Stimulated activated memory B cell treated with anti-CD40 and anti-IgM and Interleukin-4, amounts not matched to agents 10 μg/mL and 1 μg/mL and 100 μg/mL, for 72 hours (primary cell): ENCODE results near the gene PCDHGC4.

Experiments used
- ATAC-seq: fragments of 150-1000 bp; cut with Tn5 transposase; 2 replicates; pipeline ENCODE4 v1.10.0; 2021
- H3K27ac Mint-ChIP-seq: one replicate; pipeline ENCODE4 v1.8.0; 2022; ENCODE audit warnings: mild to moderate bottlenecking, mixed read lengths
- H3K27me3 Mint-ChIP-seq: one replicate; pipeline ENCODE4 v1.8.0; 2022; ENCODE audit warnings: mixed read lengths
- H3K36me3 Mint-ChIP-seq: one replicate; pipeline ENCODE4 v1.8.0; 2022; ENCODE audit warnings: mixed read lengths
- H3K4me1 Mint-ChIP-seq: one replicate; pipeline ENCODE4 v1.8.0; 2022; ENCODE audit warnings: mixed read lengths
- H3K4me3 Mint-ChIP-seq: one replicate; pipeline ENCODE4 v1.8.0; 2022; ENCODE audit warnings: mild to moderate bottlenecking, moderate library complexity, mixed read lengths
- H3K9me3 Mint-ChIP-seq: one replicate; pipeline ENCODE4 v1.8.0; 2022; ENCODE audit warnings: mixed read lengths

PCDHGC4 gene

GRCh38 chr5:141485321-141486055, 658 bp downstream of the PCDHGC4 start:
- no peak overlapping the region for H3K27ac Mint-ChIP-seq
- H3K27me3 Mint-ChIP-seq, result peaks cover 88% of the 10 kb centered on the region
- no peak for ATAC-seq
- no peaks in the 10 kb centered on the region for H3K9me3 Mint-ChIP-seq
- H3K4me1 Mint-ChIP-seq, result peaks cover 16% of the 10 kb centered on the region
- H3K4me3 Mint-ChIP-seq, result no peak overlapping the region
- no peaks in the 10 kb centered on the region for H3K36me3 Mint-ChIP-seq

- Mint-ChIP-seq H3K27me3 (peaks cover 88% of the 10 kb centered on the region), H3K4me1 (peaks cover 20% of the 10 kb centered on the region), H3K9me3 (no peaks in the 10 kb centered on the region), H3K36me3 (no peaks in the 10 kb centered on the region), H3K4me3 (no peak overlapping the region), H3K27ac (no peak overlapping the region)
- no peak for ATAC-seq
Measured at GRCh38 chr5:141486091-141486490, 1.3 kb downstream of the PCDHGC4 start.

- Mint-ChIP-seq H3K4me1 (peaks cover 28% of the 10 kb centered on the region), H3K4me3 (no peak overlapping the region), H3K9me3 (no peaks in the 10 kb centered on the region), H3K27me3 (peaks cover 90% of the 10 kb centered on the region), H3K27ac (no peak overlapping the region), H3K36me3 (no peaks in the 10 kb centered on the region)
- no peak for ATAC-seq
Measured at GRCh38 chr5:141487131-141487530, 2.3 kb downstream of the PCDHGC4 start.

- H3K9me3 Mint-ChIP-seq, result no peaks in the 10 kb centered on the region
- ATAC-seq, result no peak
- H3K27me3 Mint-ChIP-seq, result peaks cover 76% of the 10 kb centered on the region
- H3K27ac Mint-ChIP-seq, result no peak within 1 kb of the TSS
- peaks cover 29% of the 10 kb centered on the region for H3K4me1 Mint-ChIP-seq
- H3K4me3 Mint-ChIP-seq, result no peak within 1 kb of the TSS
- H3K36me3 Mint-ChIP-seq, result no peaks in the 10 kb centered on the region
Measured at GRCh38 chr5:141488591-141489561, 4.0 kb downstream of the PCDHGC4 start, which contains the start of gene PCDHGC5. Gene PCDHGC5, plus strand, starts transcription at chr5:141489081. Its CDS starts 160 bp downstream, at chr5:141489241.

- Mint-ChIP-seq H3K9me3 (no peaks in the 10 kb centered on the region), H3K4me3 (no peak overlapping the region), H3K36me3 (no peaks in the 10 kb centered on the region), H3K4me1 (peaks cover 19% of the 10 kb centered on the region), H3K27ac (no peak overlapping the region), H3K27me3 (peaks cover 74% of the 10 kb centered on the region)
- ATAC-seq, result no peak
Measured at GRCh38 chr5:141489841-141490240, 5.0 kb downstream of the PCDHGC4 start.

- no peak for ATAC-seq
- Mint-ChIP-seq H3K9me3 (no peaks in the 10 kb centered on the region), H3K27ac (no peak overlapping the region), H3K4me3 (no peak overlapping the region), H3K4me1 (peaks cover 15% of the 10 kb centered on the region), H3K27me3 (peaks cover 74% of the 10 kb centered on the region), H3K36me3 (no peaks in the 10 kb centered on the region)
Measured at GRCh38 chr5:141490271-141490670, 5.4 kb downstream of the PCDHGC4 start.

- Mint-ChIP-seq H3K4me3 (no peak overlapping the region), H3K9me3 (no peaks in the 10 kb centered on the region), H3K27ac (no peak overlapping the region), H3K4me1 (peaks cover 14% of the 10 kb centered on the region), H3K27me3 (peaks cover 74% of the 10 kb centered on the region), H3K36me3 (no peaks in the 10 kb centered on the region)
- ATAC-seq, result no peak
Measured at GRCh38 chr5:141490771-141491170, 5.9 kb downstream of the PCDHGC4 start.

- H3K27ac Mint-ChIP-seq, result peak overlapping the region; percentile 65
- peaks cover 74% of the 10 kb centered on the region for H3K27me3 Mint-ChIP-seq
- peaks cover 14% of the 10 kb centered on the region for H3K4me1 Mint-ChIP-seq
- peak; percentile 4 for ATAC-seq
- peak overlapping the region; percentile 86 for H3K4me3 Mint-ChIP-seq
- no peaks in the 10 kb centered on the region for H3K9me3 Mint-ChIP-seq
- no peaks in the 10 kb centered on the region for H3K36me3 Mint-ChIP-seq
Measured at GRCh38 chr5:141491323-141492167, 6.7 kb downstream of the PCDHGC4 start.

GRCh38 chr5:141492168-141492885, 7.5 kb downstream of the PCDHGC4 start:
- Mint-ChIP-seq H3K9me3 (no peaks in the 10 kb centered on the region), H3K4me1 (peaks cover 14% of the 10 kb centered on the region), H3K4me3 (peak overlapping the region; percentile 86), H3K27me3 (peaks cover 66% of the 10 kb centered on the region), H3K36me3 (no peaks in the 10 kb centered on the region), H3K27ac (peak overlapping the region; percentile 65)
- peak; percentile 68 for ATAC-seq

GRCh38 chr5:141493500-141494422, 8.9 kb downstream of the PCDHGC4 start:
- Mint-ChIP-seq H3K4me1 (peaks cover 14% of the 10 kb centered on the region), H3K27ac (no peak overlapping the region), H3K27me3 (peaks cover 57% of the 10 kb centered on the region), H3K4me3 (no peak overlapping the region), H3K36me3 (no peaks in the 10 kb centered on the region), H3K9me3 (no peaks in the 10 kb centered on the region)
- no peak for ATAC-seq

- H3K4me1 Mint-ChIP-seq, result peaks cover 14% of the 10 kb centered on the region
- ATAC-seq, result no peak
- no peak overlapping the region for H3K27ac Mint-ChIP-seq
- no peaks in the 10 kb centered on the region for H3K9me3 Mint-ChIP-seq
- H3K4me3 Mint-ChIP-seq, result no peak overlapping the region
- H3K36me3 Mint-ChIP-seq, result no peaks in the 10 kb centered on the region
- H3K27me3 Mint-ChIP-seq, result peaks cover 46% of the 10 kb centered on the region
Measured at GRCh38 chr5:141494761-141495452, 10.1 kb downstream of the PCDHGC4 start.

GRCh38 chr5:141495453-141495811, 10.6 kb downstream of the PCDHGC4 start:
- Mint-ChIP-seq H3K36me3 (no peaks in the 10 kb centered on the region), H3K27ac (no peak overlapping the region), H3K4me3 (no peak overlapping the region), H3K27me3 (peaks cover 41% of the 10 kb centered on the region), H3K9me3 (no peaks in the 10 kb centered on the region), H3K4me1 (peaks cover 14% of the 10 kb centered on the region)
- no peak for ATAC-seq

GRCh38 chr5:141496038-141496437, 11.2 kb downstream of the PCDHGC4 start:
- H3K4me1 Mint-ChIP-seq, result peaks cover 10% of the 10 kb centered on the region
- ATAC-seq, result no peak
- H3K36me3 Mint-ChIP-seq, result no peaks in the 10 kb centered on the region
- peaks cover 35% of the 10 kb centered on the region for H3K27me3 Mint-ChIP-seq
- no peak overlapping the region for H3K27ac Mint-ChIP-seq
- H3K9me3 Mint-ChIP-seq, result no peaks in the 10 kb centered on the region
- H3K4me3 Mint-ChIP-seq, result no peak overlapping the region
